ENCODE data around the gene MAST2. TPM values are rescaled to one million over a fixed set of nuclear protein-coding genes. Genes with fewer than 3 reads are reported as not detected.
"Not testable (repeated sequence)": the region's sequence is repeated elsewhere in the genome, so short reads cannot be mapped to it uniquely, and the experiment has no call there.

MAST2 gene
- total RNA-seq, 1 donor from 2014 or later, result 60.7 TPM

DNA sequence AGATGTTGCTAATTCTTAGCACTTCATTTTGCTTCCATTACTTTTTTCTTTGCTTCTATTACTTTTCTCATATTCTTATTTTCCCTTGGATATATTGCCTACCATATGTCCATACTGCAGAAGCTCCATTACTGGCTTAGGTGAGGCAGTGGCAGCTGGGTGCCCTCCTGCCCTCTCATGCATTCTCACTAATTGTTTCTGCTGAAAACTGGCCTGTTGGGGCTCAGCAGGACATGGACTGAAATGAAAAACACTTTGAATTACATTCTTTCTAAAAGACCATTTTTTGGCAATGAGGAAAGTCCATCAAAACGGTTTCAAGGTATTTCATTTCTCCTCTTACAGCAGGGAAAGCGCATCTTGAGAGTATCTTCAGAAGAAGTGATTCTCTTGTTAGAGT lies 122.9 kb downstream of the MAST2 start:
- Mint-ChIP-seq H3K27ac (no peak overlapping the region), H3K9me3 (no peaks in the 10 kb centered on the region), H3K4me1 (peaks cover 32% of the 10 kb centered on the region), H3K27me3 (ENCODE audit: low read depth) (peaks cover 13% of the 10 kb centered on the region), H3K4me3 (no peak overlapping the region), H3K36me3 (no peaks in the 10 kb centered on the region)
- DNase-seq (ENCODE audit: low spot score in 2 of 2, unreplicated experiment in 2 of 2), result no peak
- no peak for TF ChIP-seq CTCF (IDR thresholded peaks at IDR 0.05; ENCODE audit: unreplicated experiment)

GRCh38 chr1:45927231-45927915 lies 124.0 kb downstream of the MAST2 start:
- H3K4me3 Mint-ChIP-seq, result peak overlapping the region; percentile 24
- not testable (repeated sequence) for H3K36me3 Mint-ChIP-seq, H3K27ac Mint-ChIP-seq

DNA sequence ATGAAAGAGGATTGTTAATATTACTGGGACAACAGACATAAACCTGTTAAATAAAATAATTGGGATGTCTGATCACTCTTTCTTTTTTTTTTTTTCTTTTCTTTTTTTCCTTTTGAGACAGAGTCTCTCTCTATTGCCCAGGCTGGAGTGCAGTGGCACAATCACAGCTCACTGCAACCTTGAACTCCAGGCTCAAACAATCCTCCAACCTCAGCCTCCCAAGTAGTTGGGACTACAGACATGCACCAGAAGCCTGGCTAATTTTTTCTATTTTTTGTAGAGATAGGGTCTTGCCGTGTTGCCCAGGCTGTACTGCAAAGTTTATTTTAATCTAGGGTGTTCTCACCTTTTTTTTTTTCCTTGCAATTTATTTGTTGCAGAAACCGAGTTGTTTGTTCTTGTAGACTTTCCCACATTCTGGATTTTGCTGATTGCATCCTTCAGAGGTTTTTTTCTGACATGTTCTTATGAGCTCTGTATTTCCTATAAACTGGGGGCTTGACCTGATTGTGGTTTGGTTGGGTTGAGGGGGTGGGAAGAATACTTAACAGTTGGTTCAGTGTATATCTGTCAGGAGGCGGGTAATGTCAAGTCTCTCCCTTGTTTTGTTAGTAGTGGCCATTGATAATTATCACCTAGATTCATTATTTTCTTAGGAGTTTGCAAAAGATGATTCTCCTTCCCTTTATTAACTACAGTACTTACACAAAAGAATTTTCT lies 125.2 kb downstream of the MAST2 start:
- H3K4me3 Mint-ChIP-seq, result no peak overlapping the region
- no peaks in the 10 kb centered on the region for H3K9me3 Mint-ChIP-seq
- DNase-seq (ENCODE audit: low spot score in 2 of 2, unreplicated experiment in 2 of 2), result no peak
- H3K27ac Mint-ChIP-seq, result peak overlapping the region; percentile 11
- TF ChIP-seq CTCF (IDR thresholded peaks at IDR 0.05; ENCODE audit: unreplicated experiment), result no peak
- peaks cover 13% of the 10 kb centered on the region for H3K27me3 Mint-ChIP-seq (ENCODE audit: low read depth)
- peaks cover 32% of the 10 kb centered on the region for H3K4me1 Mint-ChIP-seq
- no peaks in the 10 kb centered on the region for H3K36me3 Mint-ChIP-seq

More at GRCh38 chr1:45927231-45927915, 124.0 kb downstream of the MAST2 start:
- DNase-seq (ENCODE audit: low spot score in 2 of 2, unreplicated experiment in 2 of 2); H3K9me3 Mint-ChIP-seq: not testable (repeated sequence)
- H3K4me1 Mint-ChIP-seq, result peaks cover 32% of the 10 kb centered on the region
- peaks cover 13% of the 10 kb centered on the region for H3K27me3 Mint-ChIP-seq (ENCODE audit: low read depth)

DNA sequence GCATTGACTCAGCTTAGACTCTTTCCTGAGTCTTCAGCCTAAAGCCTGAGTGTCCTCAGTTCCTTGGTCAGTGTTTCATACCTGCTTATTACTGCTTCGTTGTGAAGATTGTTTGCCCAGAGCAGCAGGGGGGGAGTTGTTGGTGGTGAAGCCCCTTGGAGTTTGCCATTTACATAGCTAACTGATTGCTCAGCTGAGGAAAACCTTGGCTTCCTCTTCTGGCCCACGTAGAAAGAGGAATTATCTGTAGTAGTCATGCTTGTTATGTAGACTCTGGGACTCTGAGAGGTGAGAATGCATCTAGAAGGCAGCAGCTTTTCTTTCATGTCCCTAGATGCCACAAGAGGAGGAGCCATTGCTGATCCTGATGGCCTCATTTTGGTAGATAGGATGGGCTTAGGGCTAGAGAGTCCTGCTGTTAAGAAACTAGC lies 125.9 kb downstream of the MAST2 start:
- TF ChIP-seq CTCF (IDR thresholded peaks at IDR 0.05; ENCODE audit: unreplicated experiment), result no peak
- Mint-ChIP-seq H3K4me1 (peaks cover 32% of the 10 kb centered on the region), H3K27me3 (ENCODE audit: low read depth) (peaks cover 13% of the 10 kb centered on the region), H3K27ac (peak overlapping the region; percentile 77), H3K9me3 (no peaks in the 10 kb centered on the region), H3K36me3 (no peaks in the 10 kb centered on the region), H3K4me3 (no peak overlapping the region)
- DNase-seq (ENCODE audit: low spot score in 2 of 2, unreplicated experiment in 2 of 2), result no peak

- Mint-ChIP-seq H3K27ac (no peak overlapping the region), H3K4me3 (no peak overlapping the region), H3K36me3 (peaks cover 7% of the 10 kb centered on the region), H3K9me3 (peaks cover 9% of the 10 kb centered on the region), H3K4me1 (peaks cover 32% of the 10 kb centered on the region), H3K27me3 (ENCODE audit: low read depth) (peaks cover 13% of the 10 kb centered on the region)
- no peak for TF ChIP-seq CTCF (IDR thresholded peaks at IDR 0.05; ENCODE audit: unreplicated experiment)
- no peak for DNase-seq (ENCODE audit: low spot score in 2 of 2, unreplicated experiment in 2 of 2)
Observed at GRCh38 chr1:45930258-45931150, 127.1 kb downstream of the MAST2 start.

DNA sequence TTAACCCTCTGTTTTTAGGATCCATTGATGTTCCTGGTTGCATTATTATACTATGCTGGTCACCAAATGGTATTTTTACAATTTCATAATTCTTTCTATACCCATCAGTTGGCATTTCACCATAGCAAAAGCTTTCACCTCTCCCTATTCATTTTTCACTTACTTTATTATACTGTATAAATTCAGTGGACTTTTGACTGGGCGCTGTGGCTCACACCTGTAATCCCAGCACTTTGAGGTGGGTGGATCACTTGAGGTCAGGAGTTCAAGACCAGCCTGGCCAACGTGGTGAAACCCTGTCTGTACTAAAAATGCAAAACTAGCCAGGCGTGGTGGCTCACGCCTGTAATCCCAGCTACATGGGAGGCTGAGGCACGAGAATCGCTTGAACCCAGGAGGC lies 128.8 kb downstream of the MAST2 start:
- not testable (repeated sequence) for H3K9me3 Mint-ChIP-seq; H3K36me3 Mint-ChIP-seq; H3K4me3 Mint-ChIP-seq; H3K27ac Mint-ChIP-seq; H3K27me3 Mint-ChIP-seq (ENCODE audit: low read depth); DNase-seq (ENCODE audit: low spot score in 2 of 2, unreplicated experiment in 2 of 2)
- peaks cover 19% of the 10 kb centered on the region for H3K4me1 Mint-ChIP-seq
